IMR-90 (cell line): Measurements from ENCODE around the gene BPIFB1. TPM values are rescaled to one million over a fixed set of nuclear protein-coding genes. Genes with fewer than 3 reads are reported as not detected.

Source experiments
- ATAC-seq: fragments of 200-7000 bp; cut with Tn5 transposase; 2 replicates; pipeline ENCODE4 v1.9.1; 2020; ENCODE audit warnings: low read depth, mild to moderate bottlenecking, moderate library complexity
- BruUV-seq: library from RNA; stranded (reverse); fragments of 400-500 nt; replicated peaks from 2 replicates; lab custom pipeline; 2021; lab: Mats Ljungman, UMichigan
- CTCF ChIA-PET: fragments of 300-600 bp; formaldehyde crosslinking; extraction: SDS; loops from one replicate; lab custom pipeline; 2021; ENCODE audit warnings: antibody characterized with exemption; lab: Yijun Ruan, JAX
- POLR2A ChIA-PET: fragments of 300-600 bp; sonication (Branson Sonifier 250); formaldehyde crosslinking; loops from one replicate; lab custom pipeline; 2022; ENCODE audit warnings: antibody characterized with exemption; ENCODE audit not compliant: unreplicated experiment; lab: Charles Lee
- DNase-seq: peaks from one replicate; pipeline ENCODE4 v3.0.0; 2013
- H2AFZ ChIP-seq: replicated peaks from 2 replicates; pipeline ENCODE3; 2013; ENCODE audit warnings: low read length, mild to moderate bottlenecking; ENCODE audit not compliant: poor library complexity
- H2AK5ac ChIP-seq: 2 replicates; pipeline ENCODE4 v1.6.1; 2013; ENCODE audit warnings: low read depth, low read length, inconsistent platforms
- H2AK9ac ChIP-seq: replicated peaks from 2 replicates; pipeline ENCODE3; 2013; ENCODE audit warnings: mild to moderate bottlenecking, low read depth, low read length, moderate library complexity; ENCODE audit not compliant: poor library complexity
- H2BK120ac ChIP-seq: 2 replicates; pipeline ENCODE4 v1.6.1; 2013; ENCODE audit warnings: low read depth, low read length, inconsistent platforms
- H2BK15ac ChIP-seq: 3 replicates; pipeline ENCODE4 v1.6.1; 2013; ENCODE audit warnings: low read depth, low read length, inconsistent platforms
- H2BK20ac ChIP-seq: 2 replicates; pipeline ENCODE4 v1.6.1; 2013; ENCODE audit warnings: low read depth, mild to moderate bottlenecking, inconsistent platforms, low read length, moderate library complexity
- H2BK5ac ChIP-seq: 2 replicates; pipeline ENCODE4 v1.6.1; 2013; ENCODE audit warnings: mild to moderate bottlenecking, low read depth, low read length, inconsistent platforms; ENCODE audit not compliant: poor library complexity, severe bottlenecking
- H3K14ac ChIP-seq: replicated peaks from 2 replicates; pipeline ENCODE4 v1.6.1; 2013; ENCODE audit warnings: low read depth, low read length, inconsistent platforms
- H3K18ac ChIP-seq: 2 replicates; pipeline ENCODE4 v1.6.1; 2013; ENCODE audit warnings: low read depth, low read length, control low read depth
- H3K23ac ChIP-seq: 2 replicates; pipeline ENCODE4 v1.6.1; 2013; ENCODE audit warnings: low read depth, low read length, inconsistent platforms
- H3K27ac ChIP-seq: 2 replicates; pipeline ENCODE4 v1.5.1; 2013; ENCODE audit warnings: mild to moderate bottlenecking, control low read depth, low read length; ENCODE audit not compliant: insufficient read depth
- H3K27me3 ChIP-seq: 2 replicates; pipeline ENCODE4 v1.6.1; 2013; ENCODE audit warnings: low read length; ENCODE audit not compliant: control insufficient read depth, insufficient read depth
- H3K36me3 ChIP-seq: 2 replicates; pipeline ENCODE4 v1.6.1; 2013; ENCODE audit warnings: low read length, mixed read lengths; ENCODE audit not compliant: control insufficient read depth, insufficient read depth
- H3K4ac ChIP-seq: 2 replicates; pipeline ENCODE4 v1.6.1; 2013; ENCODE audit warnings: low read depth, low read length, inconsistent platforms
- H3K4me1 ChIP-seq: 2 replicates; pipeline ENCODE4 v1.6.1; 2013; ENCODE audit warnings: low read length, mixed read lengths; ENCODE audit not compliant: control insufficient read depth, insufficient read depth
- H3K4me2 ChIP-seq: 2 replicates; pipeline ENCODE4 v1.6.1; 2013; ENCODE audit warnings: low read depth, mild to moderate bottlenecking, control low read depth, low read length, moderate library complexity
- H3K4me3 ChIP-seq: 2 replicates; pipeline ENCODE4 v1.5.1; 2013; ENCODE audit warnings: low read depth, mild to moderate bottlenecking, control low read depth, low read length, moderate library complexity; ENCODE audit not compliant: insufficient read depth
- H3K56ac ChIP-seq: 2 replicates; pipeline ENCODE4 v1.6.1; 2013; ENCODE audit warnings: low read length, inconsistent platforms; ENCODE audit not compliant: insufficient read depth; ENCODE audit errors: extremely low read depth
- H3K79me1 ChIP-seq, 2 experiments: 2 replicates each; pipeline ENCODE4 v1.6.1; 2013; ENCODE audit warnings: low read length in 2 of 2, inconsistent platforms in 1 of 2, low read depth in 1 of 2
- H3K9ac ChIP-seq: 2 replicates; pipeline ENCODE4 v1.6.1; 2013; ENCODE audit warnings: low read depth, low read length, control low read depth
- H3K9me1 ChIP-seq: 2 replicates; pipeline ENCODE4 v1.6.1; 2013; ENCODE audit warnings: low read length, inconsistent platforms; ENCODE audit not compliant: insufficient read depth
- H3K9me3 ChIP-seq: 2 replicates; pipeline ENCODE4 v1.6.1; 2013; ENCODE audit warnings: low read length; ENCODE audit not compliant: control insufficient read depth, insufficient read depth
- H4K20me1 ChIP-seq: 2 replicates; pipeline ENCODE4 v1.6.1; 2013; ENCODE audit warnings: low read length, inconsistent platforms; ENCODE audit not compliant: insufficient read depth
- H4K5ac ChIP-seq: 2 replicates; pipeline ENCODE4 v1.6.1; 2013; ENCODE audit warnings: mild to moderate bottlenecking, low read depth, low read length, control low read depth
- H4K8ac ChIP-seq, 2 experiments: 2 replicates each; pipeline ENCODE4 v1.6.1; 2013; ENCODE audit warnings: low read depth in 2 of 2, low read length in 2 of 2, control low read depth in 1 of 2, inconsistent platforms in 1 of 2
- H4K91ac ChIP-seq: 2 replicates; pipeline ENCODE4 v1.6.1; 2013; ENCODE audit warnings: low read depth, low read length, inconsistent platforms; ENCODE audit not compliant: insufficient read depth
- BHLHE40 ChIP-seq: fragments of 150-350 bp; IDR thresholded peaks from 2 replicates; pipeline ENCODE4 v1.6.1; 2016; ENCODE audit warnings: mild to moderate bottlenecking, low read depth, low read length
- CEBPB ChIP-seq: IDR thresholded peaks from 2 replicates; pipeline ENCODE4 v1.6.1; 2012; ENCODE audit warnings: low read depth, low read length, improper control_type of control experiment
- CHD1 ChIP-seq: IDR thresholded peaks from 2 replicates; pipeline ENCODE4 v1.6.1; 2012; ENCODE audit warnings: low read depth, low read length, improper control_type of control experiment
- CTCF ChIP-seq: conservative IDR thresholded peaks from 2 replicates; pipeline ENCODE4 v1.5.1; 2012; ENCODE audit warnings: mild to moderate bottlenecking, low read depth, low read length, improper control_type of control experiment
- FOS ChIP-seq: fragments of 150-350 bp; IDR thresholded peaks from 2 replicates; pipeline ENCODE4 v1.6.1; 2016; ENCODE audit warnings: low read depth, low read length
- MAZ ChIP-seq: IDR thresholded peaks from 2 replicates; pipeline ENCODE4 v1.6.1; 2012; ENCODE audit warnings: low read depth, mild to moderate bottlenecking, low read length, improper control_type of control experiment, moderate library complexity, borderline replicate concordance
- MXI1 ChIP-seq: IDR thresholded peaks from 2 replicates; pipeline ENCODE4 v1.6.1; 2012; ENCODE audit warnings: low read depth, mild to moderate bottlenecking, low read length, moderate library complexity, borderline replicate concordance
- NFE2L2 ChIP-seq: fragments of 150-350 bp; IDR thresholded peaks from 2 replicates; pipeline ENCODE4 v1.6.1; 2016; ENCODE audit warnings: low read depth, mild to moderate bottlenecking, low read length
- POLR2A ChIP-seq: IDR thresholded peaks from 2 replicates; pipeline ENCODE4 v1.6.1; 2012; ENCODE audit warnings: mild to moderate bottlenecking, low read depth, low read length
- RAD21 ChIP-seq: IDR thresholded peaks from 2 replicates; pipeline ENCODE4 v1.6.1; 2012; ENCODE audit warnings: low read length, improper control_type of control experiment
- RFX5 ChIP-seq: IDR thresholded peaks from 2 replicates; pipeline ENCODE4 v1.8.0; 2012; ENCODE audit warnings: low read depth, mild to moderate bottlenecking, low read length, moderate library complexity
- SMC3 ChIP-seq: fragments of 150-350 bp; IDR thresholded peaks from 2 replicates; pipeline ENCODE4 v1.6.1; 2016; ENCODE audit warnings: low read depth, mild to moderate bottlenecking, antibody characterized with exemption, low read length, moderate library complexity
- WGBS, 2 experiments: methylation state at CpG; one replicate each; pipeline versions ENCODE4 v1.1.5 to v1.1.7; 2013; ENCODE audit warnings: missing lambda C conversion rate in 2 of 2; ENCODE audit not compliant: insufficient read length in 1 of 2; ENCODE audit errors: extremely low coverage in 2 of 2; 5-methylcytosine and 5-hydroxymethylcytosine counted together
- dilution Hi-C: fragments of 300-500 bp; cut with HindIII; formaldehyde crosslinking; loops from one replicate; pipeline ENCODE4 v1.14.3; 2018; ENCODE audit warnings: low sequenced_read_pairs; ENCODE audit not compliant: unreplicated experiment
- in situ Hi-C: fragments of 300-500 bp; cut with MboI; formaldehyde crosslinking; loops from 3 replicates; pipeline ENCODE4 v1.14.3; 2019; ENCODE audit warnings: low sequenced_read_pairs, inconsistent platforms, mixed read lengths
- intact Hi-C: fragments of 100-400 bp; cut with micrococcal nuclease; formaldehyde crosslinking; loops from 2 replicates; pipeline ENCODE4 v1.10.0; 2022
- polyA plus RNA-seq, 3 experiments: library from polyadenylated mRNA; depleted of rRNA; stranded (reverse); fragments of >200 nt; gene quantifications; 2 replicates each; pipeline ENCODE4 v1.2.3, GENCODE V29; 2012; ENCODE audit warnings: low replicate concordance in 1 of 3
- total RNA-seq: library from RNA; depleted of rRNA; stranded (reverse); fragments of >200 nt; gene quantifications from 2 replicates; pipeline ENCODE4 v1.2.3, GENCODE V29; 2012
- TF ChIP-seq, protein P1 (sequence below): fragments of 150-350 bp; IDR thresholded peaks from 2 replicates; pipeline ENCODE4 v1.6.1; 2016; ENCODE audit warnings: low read depth, mild to moderate bottlenecking, low read length, moderate library complexity, borderline replicate concordance

Gene BPIFB1
- total and polyA plus RNA-seq, 2 of the 4 experiments (the other 2 are of a cell fraction): not detected

- 44% methylated on average over 9 of the region's 11 CpGs; no CpG with 5 or more reads in 1 of the 2 experiments for WGBS, 2 experiments
- H3K4me2 ChIP-seq: no peak overlapping the region
Observed at GRCh38 chr20:33281550-33282146, 1.4 kb upstream of the BPIFB1 start.

More at GRCh38 chr20:33281550-33282146, 1.4 kb upstream of the BPIFB1 start:
- TF ChIP-seq SMC3: no peak
- TF ChIP-seq RAD21: no peak
- no peak for TF ChIP-seq MXI1
- no peak for TF ChIP-seq RFX5
- TF ChIP-seq POLR2A: no peak
- TF ChIP-seq, protein P1, sequence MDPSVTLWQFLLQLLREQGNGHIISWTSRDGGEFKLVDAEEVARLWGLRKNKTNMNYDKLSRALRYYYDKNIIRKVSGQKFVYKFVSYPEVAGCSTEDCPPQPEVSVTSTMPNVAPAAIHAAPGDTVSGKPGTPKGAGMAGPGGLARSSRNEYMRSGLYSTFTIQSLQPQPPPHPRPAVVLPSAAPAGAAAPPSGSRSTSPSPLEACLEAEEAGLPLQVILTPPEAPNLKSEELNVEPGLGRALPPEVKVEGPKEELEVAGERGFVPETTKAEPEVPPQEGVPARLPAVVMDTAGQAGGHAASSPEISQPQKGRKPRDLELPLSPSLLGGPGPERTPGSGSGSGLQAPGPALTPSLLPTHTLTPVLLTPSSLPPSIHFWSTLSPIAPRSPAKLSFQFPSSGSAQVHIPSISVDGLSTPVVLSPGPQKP: no peak
- TF ChIP-seq MAZ: no peak
- no peak for TF ChIP-seq CTCF
- TF ChIP-seq FOS: no peak
- no peak for TF ChIP-seq NFE2L2
- TF ChIP-seq BHLHE40: no peak
- TF ChIP-seq CHD1: no peak
- TF ChIP-seq CEBPB: no peak
- Histone ChIP-seq H2BK120ac (no peak overlapping the region), H3K9ac (no peak overlapping the region), H2BK5ac (no peak overlapping the region), H2AFZ (no peak overlapping the region), H3K23ac (no peak overlapping the region), H3K14ac (no peak overlapping the region), H3K4ac (no peak overlapping the region), H2AK5ac (no peak overlapping the region), H4K5ac (no peak overlapping the region), H3K18ac (no peak overlapping the region), H2AK9ac (no peak overlapping the region), H3K4me3 (no peak overlapping the region), H4K91ac (no peak overlapping the region), H3K27me3 (peaks cover 20% of the 10 kb centered on the region), H4K8ac (no peak overlapping the region), H2BK15ac (no peak overlapping the region), H3K56ac (no peak overlapping the region), H4K20me1 (no peaks in the 10 kb centered on the region), H2BK20ac (no peak overlapping the region), H3K36me3 (no peaks in the 10 kb centered on the region), H3K9me3 (no peaks in the 10 kb centered on the region), H3K4me1 (no peaks in the 10 kb centered on the region), H3K9me1 (no peaks in the 10 kb centered on the region), H3K79me1 (no peaks in the 10 kb centered on the region), H3K27ac (no peak overlapping the region)
- CTCF ChIA-PET: no interaction called here
- POLR2A ChIA-PET: no interaction called here
- no TSS peak for BruUV-seq
- dilution Hi-C loops: no loop called here
- no peak for DNase-seq
- intact Hi-C loops: no loop called here
- ATAC-seq: no peak
- in situ Hi-C loops: no loop called here
